B cell (primary cell): ENCODE measurements around the gene PSMD3. TPM values are rescaled to one million over a fixed set of nuclear protein-coding genes. Genes with fewer than 3 reads are reported as not detected.

Experiments used
- ATAC-seq: fragments of 200-7000 bp; cut with Tn5 transposase; one replicate; pipeline ENCODE4 v1.10.0; 2021; ENCODE audit warnings: low read depth, mild to moderate bottlenecking, moderate number of reproducible peaks, moderate library complexity
- CTCF ChIA-PET: fragments of 350-600 bp; sonication (Branson Sonifier 250); formaldehyde crosslinking; loops from one replicate; lab custom pipeline; 2021; ENCODE audit warnings: antibody characterized with exemption, inconsistent platforms; lab: Charles Lee
- POLR2A ChIA-PET: fragments of 350-600 bp; sonication (Branson Sonifier 250); formaldehyde crosslinking; loops from one replicate; lab custom pipeline; 2021; ENCODE audit warnings: antibody characterized with exemption; lab: Charles Lee
- DNase-seq: peaks from one replicate; pipeline ENCODE4 v3.0.0; 2013
- H2AFZ ChIP-seq: 2 replicates; pipeline ENCODE4 v1.6.1; 2012; ENCODE audit warnings: mild to moderate bottlenecking, low read depth, low read length; ENCODE audit not compliant: insufficient read depth, poor library complexity, severe bottlenecking
- H3K27ac ChIP-seq, 2 donors: 1 replicate in 1 of 2; 2 replicates in 1 of 2; pipeline ENCODE4 v1.5.1; 2012 to 2013; ENCODE audit warnings: low read length in 2 of 2, mild to moderate bottlenecking in 2 of 2, moderate library complexity in 1 of 2
- H3K27me3 ChIP-seq, 4 experiments: fragments of 200-600 bp in 1 of 4; sonication (generic) in 1 of 4; replicated peaks in 1 of 4; 1 replicate in 2 of 4; 2 replicates in 2 of 4; pipeline versions ENCODE4 v1.6.1 to v1.7.0; 2013 to 2016; ENCODE audit warnings: low read length in 3 of 4, mild to moderate bottlenecking in 2 of 4, mixed read lengths in 1 of 4, moderate library complexity in 1 of 4; ENCODE audit not compliant: insufficient read depth in 4 of 4, control insufficient read depth in 3 of 4; ENCODE audit errors: control extremely low read depth in 1 of 4
- H3K36me3 ChIP-seq, 2 experiments: replicated peaks in 1 of 2; 1 replicate in 1 of 2; 2 replicates in 1 of 2; pipeline versions ENCODE4 v1.6.1 to v1.7.1; 2013; ENCODE audit warnings: low read length in 1 of 2; ENCODE audit not compliant: insufficient read depth in 2 of 2, control insufficient read depth in 1 of 2; ENCODE audit errors: control extremely low read depth in 1 of 2, extremely low read depth in 1 of 2
- H3K4me1 ChIP-seq, 2 donors: fragments of 200-600 bp in 1 of 2; sonication (generic) in 1 of 2; 1 replicate in 1 of 2; 2 replicates in 1 of 2; pipeline versions ENCODE4 v1.5.1 to v1.6.1; 2013 to 2017; ENCODE audit warnings: low read length in 2 of 2; ENCODE audit not compliant: control insufficient read depth in 2 of 2, insufficient read depth in 2 of 2
- H3K4me2 ChIP-seq: replicated peaks from 2 replicates; pipeline ENCODE3; 2012; ENCODE audit warnings: mild to moderate bottlenecking, low read depth, low read length; ENCODE audit not compliant: poor library complexity, severe bottlenecking
- H3K4me3 ChIP-seq, 5 experiments: fragments of 200-600 bp in 1 of 5; sonication (generic) in 1 of 5; 1 replicate in 3 of 5; 2 replicates in 2 of 5; pipeline versions ENCODE4 v1.5.1 to v1.7.0; 2011 to 2016; ENCODE audit warnings: low read length in 4 of 5, mild to moderate bottlenecking in 4 of 5, low read depth in 2 of 5, control low read depth in 1 of 5, moderate library complexity in 1 of 5; ENCODE audit not compliant: insufficient read depth in 1 of 5; ENCODE audit errors: control extremely low read depth in 1 of 5, extremely low read depth in 1 of 5
- H3K79me2 ChIP-seq: fragments of 200-600 bp; sonication (generic); one replicate; pipeline ENCODE4 v1.6.0; 2016; ENCODE audit warnings: low read length; ENCODE audit not compliant: control insufficient read depth, insufficient read depth
- H3K9ac ChIP-seq: fragments of 200-600 bp; sonication (generic); 2 replicates; pipeline ENCODE4 v1.6.1; 2017; ENCODE audit warnings: mild to moderate bottlenecking, low read length, moderate library complexity
- H3K9me3 ChIP-seq, 3 donors: one replicate each; pipeline versions ENCODE4 v1.6.1 to v1.7.1; 2013; ENCODE audit warnings: low read length in 2 of 3; ENCODE audit not compliant: control insufficient read depth in 2 of 3, insufficient read depth in 1 of 3; ENCODE audit errors: control extremely low read depth in 1 of 3
- H4K20me1 ChIP-seq: 2 replicates; pipeline ENCODE4 v1.6.0; 2012; ENCODE audit warnings: mild to moderate bottlenecking, low read length; ENCODE audit not compliant: insufficient read depth, control insufficient read depth, poor library complexity, severe bottlenecking
- H3K27ac Mint-ChIP-seq: one replicate; pipeline ENCODE4 v1.8.0; 2021; ENCODE audit warnings: mixed read lengths
- H3K27me3 Mint-ChIP-seq: one replicate; pipeline ENCODE4 v1.8.0; 2021; ENCODE audit warnings: mixed read lengths
- H3K4me1 Mint-ChIP-seq: one replicate; pipeline ENCODE4 v1.8.0; 2021; ENCODE audit warnings: mixed read lengths
- H3K4me3 Mint-ChIP-seq: one replicate; pipeline ENCODE4 v1.8.0; 2021; ENCODE audit warnings: mixed read lengths
- H3K9me3 Mint-ChIP-seq: one replicate; pipeline ENCODE4 v1.8.0; 2022; ENCODE audit warnings: mixed read lengths; ENCODE audit not compliant: insufficient read depth
- EZH2 ChIP-seq: IDR thresholded peaks from 2 replicates; pipeline ENCODE4 v1.6.1; 2012; ENCODE audit warnings: borderline replicate concordance, low read depth, mild to moderate bottlenecking, moderate library complexity, low read length; ENCODE audit not compliant: insufficient read depth, poor library complexity, severe bottlenecking
- WGBS: methylation state at CpG from one replicate; pipeline ENCODE4 v1.1.5; 2013; ENCODE audit warnings: missing lambda C conversion rate; ENCODE audit not compliant: insufficient coverage; 5-methylcytosine and 5-hydroxymethylcytosine counted together
- intact Hi-C: fragments of 100-400 bp; cut with micrococcal nuclease; formaldehyde crosslinking; loops from one replicate; pipeline ENCODE4 v1.10.0; 2022
- polyA plus RNA-seq: library from polyadenylated mRNA; depleted of rRNA; stranded (reverse); fragments of >200 nt; gene quantifications from 2 replicates; pipeline ENCODE4 v1.2.3, GENCODE V29; 2012
- total RNA-seq, 2 donors: library from RNA; stranded (reverse); fragments of 120-200 nt in 1 of 2; gene quantifications; 1 replicate in 1 of 2; 2 replicates in 1 of 2; pipeline versions ENCODE4 v1.2.3 to v1.2.4, GENCODE V29; 2013 to 2022
- TF ChIP-seq, protein P1 (sequence below): fragments of 200-600 bp; IDR thresholded peaks from one replicate; pipeline ENCODE4 v1.8.0; 2022; ENCODE audit warnings: antibody characterized with exemption, mild to moderate bottlenecking

The PSMD3 gene
- total and polyA plus RNA-seq, 2 donors (not counting 1 experiment from before 2014, with no cell fraction given), result 72.6 to 76.6 TPM

DNA sequence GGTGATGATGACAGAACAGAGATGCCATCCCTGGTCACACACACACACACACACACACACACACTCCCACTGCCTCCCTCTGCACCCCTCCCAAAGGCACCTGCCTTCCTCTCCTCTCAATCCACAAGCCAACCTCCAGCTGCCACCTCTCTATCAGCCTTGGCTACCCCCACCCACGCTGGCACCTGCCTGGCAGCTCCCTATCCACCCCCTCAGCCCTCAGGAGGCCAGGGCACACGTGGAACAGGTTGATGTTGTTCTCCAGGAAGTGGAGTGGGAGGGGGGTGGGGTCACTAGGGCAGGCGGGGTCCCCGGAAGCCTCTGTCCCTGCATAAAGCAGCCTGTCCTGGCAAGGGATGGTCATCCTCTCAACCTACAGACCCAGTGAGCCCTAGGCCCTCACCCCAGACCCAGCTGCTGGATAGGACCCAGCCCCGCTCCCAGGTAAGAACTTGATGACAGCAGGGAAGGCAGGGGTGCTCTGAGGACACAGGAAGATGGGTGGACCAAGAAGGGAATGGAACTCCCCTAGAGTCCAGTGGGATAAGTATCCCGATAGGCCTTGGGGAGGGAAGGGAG, 17.9 kb upstream of the PSMD3 start, which contains the start of gene GSDMA:
TSS of gene GSDMA (plus strand) at position 363 of the 579 bp plus-strand sequence. CDS start 2,684 bp downstream, outside the sequence.
- Histone ChIP-seq H3K4me3 (no peak within 1 kb of the TSS), H3K27ac (no peak within 1 kb of the TSS), H2AFZ (no peak within 1 kb of the TSS), H3K4me1 (peaks cover 14 to 16% of the 10 kb centered on the region in 2 donors), H3K9me3 (no peaks in the 10 kb centered on the region), H3K27me3 (no peaks in the 10 kb centered on the region), H3K79me2 (peaks cover 3% of the 10 kb centered on the region), H3K9ac (no peak within 1 kb of the TSS), H3K36me3 (no peaks in the 10 kb centered on the region), H4K20me1 (no peaks in the 10 kb centered on the region), H3K4me2 (no peak within 1 kb of the TSS)
- H3K27me3 Mint-ChIP-seq, result peaks cover 10% of the 10 kb centered on the region
- no peak within 1 kb of the TSS for H3K27ac Mint-ChIP-seq
- DNase-seq (no peak), ATAC-seq (no peak)
- CTCF ChIA-PET, result interaction anchor here (0.6 to 1.0 kb wide), 2 partner anchors 18 to 290 kb away, joined by 3 read pairs; partner anchors contain the start of gene PSMD3
- POLR2A ChIA-PET, result no interaction called here
- no peak within 1 kb of the TSS for H3K4me3 Mint-ChIP-seq
- 100% methylated on average over 1 of the region's 6 CpGs for WGBS
- H3K4me1 Mint-ChIP-seq, result peaks cover 10% of the 10 kb centered on the region
- TF ChIP-seq EZH2, result no peak
- TF ChIP-seq, protein P1, sequence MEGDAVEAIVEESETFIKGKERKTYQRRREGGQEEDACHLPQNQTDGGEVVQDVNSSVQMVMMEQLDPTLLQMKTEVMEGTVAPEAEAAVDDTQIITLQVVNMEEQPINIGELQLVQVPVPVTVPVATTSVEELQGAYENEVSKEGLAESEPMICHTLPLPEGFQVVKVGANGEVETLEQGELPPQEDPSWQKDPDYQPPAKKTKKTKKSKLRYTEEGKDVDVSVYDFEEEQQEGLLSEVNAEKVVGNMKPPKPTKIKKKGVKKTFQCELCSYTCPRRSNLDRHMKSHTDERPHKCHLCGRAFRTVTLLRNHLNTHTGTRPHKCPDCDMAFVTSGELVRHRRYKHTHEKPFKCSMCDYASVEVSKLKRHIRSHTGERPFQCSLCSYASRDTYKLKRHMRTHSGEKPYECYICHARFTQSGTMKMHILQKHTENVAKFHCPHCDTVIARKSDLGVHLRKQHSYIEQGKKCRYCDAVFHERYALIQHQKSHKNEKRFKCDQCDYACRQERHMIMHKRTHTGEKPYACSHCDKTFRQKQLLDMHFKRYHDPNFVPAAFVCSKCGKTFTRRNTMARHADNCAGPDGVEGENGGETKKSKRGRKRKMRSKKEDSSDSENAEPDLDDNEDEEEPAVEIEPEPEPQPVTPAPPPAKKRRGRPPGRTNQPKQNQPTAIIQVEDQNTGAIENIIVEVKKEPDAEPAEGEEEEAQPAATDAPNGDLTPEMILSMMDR, result no peak
- H3K9me3 Mint-ChIP-seq, result no peaks in the 10 kb centered on the region
- intact Hi-C loops, result no loop called here

DNA sequence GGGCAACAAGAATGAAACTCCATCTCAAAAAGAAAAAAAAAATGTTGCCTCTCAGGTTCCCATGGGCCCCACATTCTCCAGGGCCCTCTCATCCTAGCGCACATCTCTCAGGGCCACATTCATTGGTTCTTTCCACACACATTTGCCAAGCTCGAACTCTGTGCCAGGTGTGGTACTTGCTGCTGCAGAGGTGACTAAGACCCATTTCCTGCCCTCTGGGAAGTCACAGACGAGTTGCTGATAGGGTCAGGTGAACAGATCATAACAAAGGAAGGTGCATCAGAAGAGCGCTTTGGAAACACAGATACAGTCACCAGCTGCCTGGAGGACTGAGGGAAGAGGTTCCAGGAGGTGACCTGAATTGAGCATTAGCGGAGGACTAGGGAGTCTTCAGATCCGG, 16.8 kb upstream of the PSMD3 start:
- no peaks in the 10 kb centered on the region for H3K27me3 ChIP-seq
- no peak overlapping the region for H3K27ac Mint-ChIP-seq
- no peak overlapping the region for H2AFZ ChIP-seq
- TF ChIP-seq, protein P1, result no peak
- TF ChIP-seq EZH2, result no peak
- peaks cover 15% of the 10 kb centered on the region for H3K27me3 Mint-ChIP-seq
- H4K20me1 ChIP-seq, result no peaks in the 10 kb centered on the region
- no peaks in the 10 kb centered on the region for H3K36me3 ChIP-seq
- CTCF ChIA-PET, result interaction anchor here (0.7 kb wide), 1 partner anchor 13 kb away, joined by 3 read pairs; no protein-coding TSS in a partner anchor
- no peak overlapping the region for H3K4me2 ChIP-seq
- WGBS, result 79% methylated on average over 5 of the region's 6 CpGs
- ATAC-seq (no peak), DNase-seq (no peak)
- H3K4me3 Mint-ChIP-seq, result no peak overlapping the region
- POLR2A ChIA-PET, result no interaction called here
- H3K9ac ChIP-seq, result no peak overlapping the region
- peaks cover under 1% of the 10 kb centered on the region for H3K79me2 ChIP-seq
- H3K27ac ChIP-seq, result no peak overlapping the region
- peaks cover 12 to 13% of the 10 kb centered on the region in 2 donors for H3K4me1 ChIP-seq
- no peaks in the 10 kb centered on the region for H3K9me3 ChIP-seq
- no peaks in the 10 kb centered on the region for H3K9me3 Mint-ChIP-seq
- peaks cover 9% of the 10 kb centered on the region for H3K4me1 Mint-ChIP-seq
- intact Hi-C loops, result no loop called here
- no peak overlapping the region for H3K4me3 ChIP-seq
